ENCODE results near the gene METTL8.
"Not testable (repeated sequence)": the region's sequence is repeated elsewhere in the genome, so short reads cannot be mapped to it uniquely, and the experiment has no call there.

Gene METTL8

GRCh38 chr2:171402906-171403580 lies 30.7 kb downstream of the METTL8 start:
- DNase-seq (ENCODE audit: low read depth, low spot score): no peak

- no peak for DNase-seq (ENCODE audit: low read depth, low spot score)
Measured at GRCh38 chr2:171401947-171402346, 31.8 kb downstream of the METTL8 start.

GRCh38 chr2:171400395-171400794 lies 33.4 kb downstream of the METTL8 start:
- no peak for DNase-seq (ENCODE audit: low read depth, low spot score)

GRCh38 chr2:171399292-171399691 lies 34.5 kb downstream of the METTL8 start:
- DNase-seq (ENCODE audit: low read depth, low spot score): no peak

GRCh38 chr2:171394164-171394740 lies 39.5 kb downstream of the METTL8 start:
- no peak for DNase-seq (ENCODE audit: low read depth, low spot score)

- DNase-seq (ENCODE audit: low read depth, low spot score): no peak
Measured at GRCh38 chr2:171393487-171393886, 40.3 kb downstream of the METTL8 start.

GRCh38 chr2:171391532-171391931 lies 42.3 kb downstream of the METTL8 start:
- no peak for DNase-seq (ENCODE audit: low read depth, low spot score)

GRCh38 chr2:171390941-171391516 lies 42.8 kb downstream of the METTL8 start:
- no peak for DNase-seq (ENCODE audit: low read depth, low spot score)

- no peak for DNase-seq (ENCODE audit: low read depth, low spot score)
Measured at GRCh38 chr2:171389780-171390179, 44.0 kb downstream of the METTL8 start.

- no peak for DNase-seq (ENCODE audit: low read depth, low spot score)
Measured at GRCh38 chr2:171389325-171389724, 44.5 kb downstream of the METTL8 start.

- no peak for DNase-seq (ENCODE audit: low read depth, low spot score)
Measured at GRCh38 chr2:171387052-171387451, 46.7 kb downstream of the METTL8 start.

- no peak for DNase-seq (ENCODE audit: low read depth, low spot score)
Measured at GRCh38 chr2:171386627-171387026, 47.2 kb downstream of the METTL8 start.

GRCh38 chr2:171383134-171383533 lies 50.7 kb downstream of the METTL8 start:
- DNase-seq (ENCODE audit: low read depth, low spot score): no peak

- not testable (repeated sequence) for DNase-seq (ENCODE audit: low read depth, low spot score)
Measured at GRCh38 chr2:171382175-171382574, 51.6 kb downstream of the METTL8 start.

GRCh38 chr2:171377852-171378251 lies 55.9 kb downstream of the METTL8 start:
- DNase-seq (ENCODE audit: low read depth, low spot score): not testable (repeated sequence)

GRCh38 chr2:171367692-171368091 lies 66.1 kb downstream of the METTL8 start:
- no peak for DNase-seq (ENCODE audit: low read depth, low spot score)

- DNase-seq (ENCODE audit: low read depth, low spot score): no peak
Measured at GRCh38 chr2:171365778-171366177, 68.0 kb downstream of the METTL8 start.

GRCh38 chr2:171365232-171365631 lies 68.6 kb downstream of the METTL8 start:
- no peak for DNase-seq (ENCODE audit: low read depth, low spot score)

GRCh38 chr2:171362396-171362795 lies 71.4 kb downstream of the METTL8 start:
- DNase-seq (ENCODE audit: low read depth, low spot score): no peak

- DNase-seq (ENCODE audit: low read depth, low spot score): no peak
Measured at GRCh38 chr2:171360905-171361304, 72.9 kb downstream of the METTL8 start.

- not testable (repeated sequence) for DNase-seq (ENCODE audit: low read depth, low spot score)
Measured at GRCh38 chr2:171353746-171354145, 80.0 kb downstream of the METTL8 start.

GRCh38 chr2:171348056-171348455 lies 85.7 kb downstream of the METTL8 start:
- DNase-seq (ENCODE audit: low read depth, low spot score): no peak

GRCh38 chr2:171347591-171348032 lies 86.2 kb downstream of the METTL8 start:
- no peak for DNase-seq (ENCODE audit: low read depth, low spot score)
